H9 (cell line): ENCODE measurements around the gene TRMT61A. TPM values are rescaled to one million over a fixed set of nuclear protein-coding genes. Genes with fewer than 3 reads are reported as not detected.

ENCODE experiments used
- DNase-seq: peaks from one replicate; pipeline ENCODE4 v3.0.0-alpha.2; 2017
- H2AFZ ChIP-seq: one replicate; pipeline ENCODE4 v1.6.1; 2013; ENCODE audit warnings: mild to moderate bottlenecking, low read length, control low read depth, moderate library complexity
- H2AK5ac ChIP-seq: 2 replicates; pipeline ENCODE4 v1.6.1; 2013; ENCODE audit warnings: low read length, control low read depth, mixed read lengths; ENCODE audit not compliant: insufficient read length
- H2BK120ac ChIP-seq: one replicate; pipeline ENCODE4 v1.6.1; 2013; ENCODE audit warnings: low read depth, mild to moderate bottlenecking, low read length, control low read depth, inconsistent platforms; ENCODE audit not compliant: poor library complexity, severe bottlenecking
- H2BK12ac ChIP-seq: 2 replicates; pipeline ENCODE4 v1.6.1; 2013; ENCODE audit warnings: low read length, control low read depth, mixed read lengths, low read depth; ENCODE audit not compliant: insufficient read length
- H2BK15ac ChIP-seq: 2 replicates; pipeline ENCODE4 v1.6.1; 2013; ENCODE audit warnings: low read depth, low read length, control low read depth
- H2BK20ac ChIP-seq: one replicate; pipeline ENCODE4 v1.6.1; 2013; ENCODE audit warnings: low read depth, mild to moderate bottlenecking, low read length, control low read depth, inconsistent platforms; ENCODE audit not compliant: poor library complexity, severe bottlenecking
- H2BK5ac ChIP-seq: 2 replicates; pipeline ENCODE4 v1.6.1; 2013; ENCODE audit warnings: low read length, control low read depth, mixed read lengths; ENCODE audit not compliant: insufficient read length
- H3K14ac ChIP-seq: 2 replicates; pipeline ENCODE4 v1.6.1; 2013; ENCODE audit warnings: low read length, control low read depth; ENCODE audit not compliant: insufficient read depth
- H3K18ac ChIP-seq: 2 replicates; pipeline ENCODE4 v1.6.1; 2013; ENCODE audit warnings: low read depth, mild to moderate bottlenecking, mixed read lengths, low read length, control low read depth; ENCODE audit not compliant: insufficient read length
- H3K23ac ChIP-seq: 2 replicates; pipeline ENCODE4 v1.6.1; 2013; ENCODE audit warnings: low read length, control low read depth, mixed read lengths, low read depth; ENCODE audit not compliant: insufficient read length
- H3K23me2 ChIP-seq: 2 replicates; pipeline ENCODE4 v1.6.1; 2013; ENCODE audit warnings: low read depth, mild to moderate bottlenecking, mixed read lengths, low read length, control low read depth; ENCODE audit not compliant: insufficient read length, poor library complexity, severe bottlenecking
- H3K27ac ChIP-seq: 2 replicates; pipeline ENCODE4 v1.5.1; 2013; ENCODE audit warnings: low read length, control low read depth, mixed read lengths, low read depth; ENCODE audit not compliant: insufficient read length
- H3K27me3 ChIP-seq: 2 replicates; pipeline ENCODE4 v1.6.1; 2013; ENCODE audit warnings: low read length, control low read depth, inconsistent platforms; ENCODE audit not compliant: insufficient read depth
- H3K4ac ChIP-seq: 2 replicates; pipeline ENCODE4 v1.6.1; 2013; ENCODE audit warnings: low read depth, mild to moderate bottlenecking, control low read depth, inconsistent platforms, low read length, moderate library complexity
- H3K4me1 ChIP-seq: 2 replicates; pipeline ENCODE4 v1.6.1; 2013; ENCODE audit warnings: low read length, control low read depth, inconsistent platforms; ENCODE audit not compliant: insufficient read depth
- H3K4me2 ChIP-seq: 2 replicates; pipeline ENCODE4 v1.6.1; 2013; ENCODE audit warnings: low read length, control low read depth, mixed read lengths; ENCODE audit not compliant: insufficient read length, insufficient read depth
- H3K56ac ChIP-seq: 2 replicates; pipeline ENCODE4 v1.6.1; 2013; ENCODE audit warnings: low read depth, mild to moderate bottlenecking, mixed read lengths, low read length, control low read depth; ENCODE audit not compliant: insufficient read length
- H3K79me1 ChIP-seq: 2 replicates; pipeline ENCODE4 v1.6.1; 2013; ENCODE audit warnings: low read depth, mild to moderate bottlenecking, moderate library complexity, low read length, control low read depth, inconsistent platforms; ENCODE audit not compliant: insufficient read depth, poor library complexity, severe bottlenecking
- H3K79me2 ChIP-seq: 2 replicates; pipeline ENCODE4 v1.6.1; 2013; ENCODE audit warnings: low read length, control low read depth, inconsistent platforms; ENCODE audit not compliant: insufficient read depth
- H3K9ac ChIP-seq: 2 replicates; pipeline ENCODE4 v1.6.1; 2013; ENCODE audit warnings: low read length, control low read depth, mixed read lengths; ENCODE audit not compliant: insufficient read length; ENCODE audit errors: extremely low read depth
- H3K9me3 ChIP-seq: one replicate; pipeline ENCODE4 v1.6.1; 2013; ENCODE audit warnings: low read depth, low read length, inconsistent platforms; ENCODE audit not compliant: control insufficient read depth
- H3T11ph ChIP-seq: one replicate; pipeline ENCODE4 v1.6.1; 2013; ENCODE audit warnings: mild to moderate bottlenecking, low read length, control low read depth, inconsistent platforms
- H4K20me1 ChIP-seq: one replicate; pipeline ENCODE4 v1.6.1; 2013; ENCODE audit not compliant: control insufficient read depth, insufficient read length, insufficient read depth
- H4K5ac ChIP-seq: 2 replicates; pipeline ENCODE4 v1.6.1; 2013; ENCODE audit warnings: low read depth, mild to moderate bottlenecking, mixed read lengths, low read length, control low read depth; ENCODE audit not compliant: insufficient read length
- H4K8ac ChIP-seq: replicated peaks from 2 replicates; pipeline ENCODE4 v1.6.1; 2013; ENCODE audit warnings: low read length, control low read depth, mixed read lengths, low read depth; ENCODE audit not compliant: insufficient read length
- H4K91ac ChIP-seq: 2 replicates; pipeline ENCODE4 v1.6.1; 2013; ENCODE audit warnings: low read depth, mild to moderate bottlenecking, moderate library complexity, mixed read lengths, low read length, control low read depth; ENCODE audit not compliant: insufficient read length
- H3K27ac Mint-ChIP-seq, 3 experiments: 2 replicates in 2 of 3; 3 replicates in 1 of 3; pipeline ENCODE4 v1.8.0; 2020 to 2021; ENCODE audit warnings: mixed read lengths in 3 of 3, mild to moderate bottlenecking in 1 of 3, moderate library complexity in 1 of 3
- H3K27me3 Mint-ChIP-seq: 2 replicates; pipeline ENCODE4 v1.8.0; 2021; ENCODE audit warnings: low read depth, mild to moderate bottlenecking, moderate library complexity, mixed read lengths
- H3K36me3 Mint-ChIP-seq, 3 experiments: 2 replicates in 2 of 3; 3 replicates in 1 of 3; pipeline ENCODE4 v1.8.0; 2020 to 2021; ENCODE audit warnings: low read depth in 3 of 3, mixed read lengths in 3 of 3; ENCODE audit not compliant: insufficient read depth in 1 of 3
- H3K4me1 Mint-ChIP-seq, 2 experiments: 2 replicates each; pipeline ENCODE4 v1.8.0; 2020; ENCODE audit warnings: mixed read lengths in 2 of 2
- H3K4me3 Mint-ChIP-seq, 2 experiments: 2 replicates in 1 of 2; 3 replicates in 1 of 2; pipeline ENCODE4 v1.8.0; 2020 to 2021; ENCODE audit warnings: mild to moderate bottlenecking in 2 of 2, mixed read lengths in 2 of 2, moderate library complexity in 1 of 2
- H3K9me3 Mint-ChIP-seq, 2 experiments: 2 replicates in 1 of 2; 3 replicates in 1 of 2; pipeline ENCODE4 v1.8.0; 2020; ENCODE audit warnings: mild to moderate bottlenecking in 2 of 2, mixed read lengths in 2 of 2, moderate library complexity in 1 of 2
- CTCF ChIP-seq: fragments of 200-600 bp; sonication (generic); conservative IDR thresholded peaks from 3 replicates; pipeline ENCODE4 v1.8.0; 2021; ENCODE audit warnings: antibody characterized with exemption, mild to moderate bottlenecking
- WGBS: extraction: QIAGEN DNeasy Blood & Tissue Kit; methylation state at CpG from one replicate; pipeline ENCODE4 v1.1.7; 2013; ENCODE audit warnings: missing lambda C conversion rate, low lambda C conversion rate, mixed read lengths; ENCODE audit not compliant: insufficient read length; ENCODE audit errors: extremely low coverage; 5-methylcytosine and 5-hydroxymethylcytosine counted together
- total RNA-seq: library from RNA; stranded (reverse); gene quantifications from 2 replicates; pipeline ENCODE4 v1.2.1, GENCODE V29; 2021

The TRMT61A gene
- total RNA-seq, 1 experiment from 2014 or later: 21.9 TPM

- H3K23ac ChIP-seq: no peak overlapping the region
- no CpG with 5 or more reads among the region's 10 CpGs for WGBS
- peak overlapping the region in 1 of 3 experiments; percentile 65; a peak in 3 of 7 replicates for H3K27ac Mint-ChIP-seq
Measured at GRCh38 chr14:103499709-103500108, 29.3 kb upstream of the TRMT61A start.

More at GRCh38 chr14:103499709-103500108, 29.3 kb upstream of the TRMT61A start:
- Histone ChIP-seq H3K79me1 (no peaks in the 10 kb centered on the region), H4K5ac (no peak overlapping the region), H4K20me1 (no peaks in the 10 kb centered on the region), H3K4me1 (no peaks in the 10 kb centered on the region), H2AFZ (no peak overlapping the region), H3K27ac (no peak overlapping the region), H3K9me3 (no peaks in the 10 kb centered on the region), H2BK120ac (no peak overlapping the region), H2BK12ac (no peak overlapping the region), H3K4ac (no peak overlapping the region), H2AK5ac (no peak overlapping the region), H3K18ac (no peak overlapping the region), H3K27me3 (no peaks in the 10 kb centered on the region), H3K56ac (no peak overlapping the region), H3K23me2 (no peaks in the 10 kb centered on the region), H3K14ac (no peak overlapping the region; the same call in 1 of the 2 replicates), H2BK20ac (no peak overlapping the region), H3K4me2 (no peak overlapping the region), H3K9ac (no peak overlapping the region), H3T11ph (no peak overlapping the region), H2BK5ac (no peak overlapping the region), H4K91ac (no peak overlapping the region), H3K79me2 (no peaks in the 10 kb centered on the region), H4K8ac (no peak overlapping the region), H2BK15ac (no peak overlapping the region)
- no peak overlapping the region for H3K4me3 Mint-ChIP-seq
- H3K36me3 Mint-ChIP-seq: peaks cover 25 to 56% (median 52%) of the 10 kb centered on the region in 3 experiments
- H3K4me1 Mint-ChIP-seq: peaks cover 0 to 2% of the 10 kb centered on the region in 2 experiments; a peak in 2 of 4 replicates
- no peaks in the 10 kb centered on the region for H3K27me3 Mint-ChIP-seq
- no peak for TF ChIP-seq CTCF
- DNase-seq: no peak
- H3K9me3 Mint-ChIP-seq: no peaks in the 10 kb centered on the region
